K562 (cell line): Measurements from ENCODE around the gene TBC1D32. TPM values are rescaled to one million over a fixed set of nuclear protein-coding genes. Genes with fewer than 3 reads are reported as not detected.

Source experiments
- ATAC-seq: fragments of 200-7000 bp; cut with Tn5 transposase; 3 replicates; pipeline ENCODE4 v1.9.1; 2020; ENCODE audit warnings: moderate library complexity
- BruUV-seq: library from RNA; stranded (reverse); fragments of 400-500 nt; replicated peaks from 2 replicates; lab custom pipeline; 2021; lab: Mats Ljungman, UMichigan
- CTCF ChIA-PET: fragments of 300-600 bp; formaldehyde crosslinking; extraction: SDS; loops from one replicate; lab custom pipeline; 2021; ENCODE audit warnings: low intra/inter-chr PET ratio; lab: Yijun Ruan, JAX
- POLR2A ChIA-PET: fragments of 300-600, 350-650 bp; sonication (Branson Sonifier 250); formaldehyde crosslinking; extraction: SDS; loops from one replicate; lab custom pipeline; 2021; ENCODE audit warnings: antibody characterized with exemption, inconsistent platforms; lab: Yijun Ruan, JAX
- DNase-seq, 4 experiments: peaks; one replicate each; pipeline versions ENCODE4 v3.0.0 to v3.0.0-alpha.2; 2011 to 2018; ENCODE audit warnings: low spot score in 3 of 4, mixed read lengths in 3 of 4; ENCODE audit errors: extremely low read depth in 1 of 4
- FAIRE-seq: peaks from 2 replicates; lab custom pipeline; 2011; peaks lifted over from hg19 to GRCh38; lab: Jason Lieb, UNC
- H2AFZ ChIP-seq: 2 replicates; pipeline ENCODE4 v1.6.0; 2011; ENCODE audit warnings: low read depth, low read length, control low read depth, inconsistent platforms
- H3K27ac ChIP-seq: fragments of 200-600 bp; 3 replicates; pipeline ENCODE4 v1.8.0; 2011; ENCODE audit warnings: low read depth, mild to moderate bottlenecking, control low read depth, inconsistent platforms, low read length, moderate library complexity, mixed read lengths; ENCODE audit errors: extremely low read depth
- H3K27me3 ChIP-seq, 2 experiments: fragments of 300-600 bp in 1 of 2; 2 replicates in 1 of 2; 3 replicates in 1 of 2; pipeline versions ENCODE4 v1.6.0 to v1.8.0; 2011; ENCODE audit warnings: inconsistent platforms in 2 of 2, low read length in 2 of 2, mild to moderate bottlenecking in 1 of 2, mixed read lengths in 1 of 2, moderate library complexity in 1 of 2; ENCODE audit not compliant: control insufficient read depth in 2 of 2, insufficient read depth in 2 of 2
- H3K36me3 ChIP-seq: fragments of 300-600 bp; 3 replicates; pipeline ENCODE4 v1.8.0; 2011; ENCODE audit warnings: mild to moderate bottlenecking, low read length, inconsistent platforms; ENCODE audit not compliant: control insufficient read depth, insufficient read depth
- H3K4me1 ChIP-seq, 2 experiments: fragments of 200-600 bp in 1 of 2; replicated peaks in 1 of 2; 2 replicates in 1 of 2; 3 replicates in 1 of 2; pipeline versions ENCODE4 v1.5.1 to v1.8.0; 2011; ENCODE audit warnings: inconsistent platforms in 2 of 2, low read length in 2 of 2, mild to moderate bottlenecking in 1 of 2, mixed read lengths in 1 of 2, moderate library complexity in 1 of 2; ENCODE audit not compliant: control insufficient read depth in 2 of 2, insufficient read depth in 2 of 2
- H3K4me2 ChIP-seq: 2 replicates; pipeline ENCODE4 v1.6.1; 2011; ENCODE audit warnings: low read length, control low read depth, inconsistent platforms, mixed read lengths; ENCODE audit not compliant: insufficient read depth
- H3K4me3 ChIP-seq: fragments of 200-600 bp; sonication (generic), shearing (Covaris generic); 2 replicates; pipeline ENCODE4 v1.5.1; 2016; ENCODE audit warnings: control low read depth, inconsistent platforms
- H3K79me2 ChIP-seq: fragments of 200-600 bp; 3 replicates; pipeline ENCODE4 v1.8.0; 2011; ENCODE audit warnings: low read length, inconsistent platforms; ENCODE audit not compliant: control insufficient read depth, insufficient read depth
- H3K9ac ChIP-seq, 2 experiments: 2 replicates each; pipeline versions ENCODE4 v1.6.0 to v1.6.1; 2011; ENCODE audit warnings: low read depth in 2 of 2, low read length in 2 of 2, control low read depth in 1 of 2, inconsistent platforms in 1 of 2, mild to moderate bottlenecking in 1 of 2, mixed read lengths in 1 of 2; ENCODE audit not compliant: insufficient read depth in 1 of 2
- H3K9me1 ChIP-seq: one replicate; pipeline ENCODE4 v1.6.0; 2011; ENCODE audit warnings: inconsistent platforms, mild to moderate bottlenecking, low read length, moderate library complexity; ENCODE audit not compliant: control insufficient read depth, insufficient read depth
- H3K9me3 ChIP-seq: replicated peaks from 2 replicates; pipeline ENCODE4 v1.5.1; 2011; ENCODE audit warnings: low read depth, low read length, inconsistent platforms; ENCODE audit not compliant: control insufficient read depth, insufficient read depth
- H4K20me1 ChIP-seq: replicated peaks from 2 replicates; pipeline ENCODE4 v1.6.1; 2011; ENCODE audit warnings: low read length, inconsistent platforms, mixed read lengths; ENCODE audit not compliant: control insufficient read depth, insufficient read depth
- CREM ChIP-seq: IDR thresholded peaks from 2 replicates; pipeline ENCODE4 v1.6.1; 2014; ENCODE audit warnings: antibody characterized with exemption, low read depth
- MECOM ChIP-seq: fragments of 250-450 bp; sonication (Bioruptor Pico); IDR thresholded peaks from 2 replicates; pipeline ENCODE4 v1.8.0; 2022; ENCODE audit warnings: inconsistent platforms
- NCOA6 ChIP-seq: fragments of 450-650 bp; IDR thresholded peaks from 2 replicates; pipeline ENCODE4 v1.6.1; 2017; ENCODE audit warnings: mild to moderate bottlenecking
- NEUROD1 ChIP-seq: fragments of 150-350 bp; IDR thresholded peaks from 2 replicates; pipeline ENCODE4 v1.6.1; 2014; ENCODE audit warnings: borderline replicate concordance, low read length, low read depth; ENCODE audit not compliant: partially characterized antibody
- NR2F6 ChIP-seq: fragments of 450-650 bp; formaldehyde crosslinking; IDR thresholded peaks from 2 replicates; pipeline ENCODE4 v1.4.0; 2020; ENCODE audit warnings: mild to moderate bottlenecking
- ZHX1 ChIP-seq: fragments of 150-350 bp; conservative IDR thresholded peaks from 2 replicates; pipeline ENCODE4 v1.6.1; 2014; ENCODE audit warnings: low read length
- ZNF282 ChIP-seq: sonication (generic); formaldehyde crosslinking; IDR thresholded peaks from 2 replicates; pipeline ENCODE4 v1.8.1; 2023; ENCODE audit warnings: missing genetic modification reagents
- ZNF592 ChIP-seq: fragments of 450-650 bp; IDR thresholded peaks from 2 replicates; pipeline ENCODE4 v1.6.1; 2017; ENCODE audit warnings: antibody characterized with exemption, mild to moderate bottlenecking
- ZNF696 ChIP-seq: fragments of 250-450 bp; sonication (Bioruptor Pico); conservative IDR thresholded peaks from 2 replicates; pipeline ENCODE4 v1.4.0; 2020; ENCODE audit warnings: mild to moderate bottlenecking, moderate library complexity
- in situ Hi-C: fragments of 300-500 bp; cut with MboI; formaldehyde crosslinking; loops from 4 replicates; pipeline ENCODE4 v1.15.0; 2018; ENCODE audit warnings: inconsistent platforms, mixed read lengths
- intact Hi-C: fragments of 100-400 bp; cut with micrococcal nuclease; formaldehyde crosslinking; loops from 2 replicates; pipeline ENCODE4 v1.14.2; 2022
- polyA plus RNA-seq, 8 experiments: library from polyadenylated mRNA; depleted of rRNA in 4 of 8; stranded (reverse) in 5 of 8; unstranded in 3 of 8; fragments of >200 nt; fragmentation: Nextera tagmentation in 2 of 8; fragmentation: Illumina TruSeq in 1 of 8; extraction: Ambion mirVana in 2 of 8; extraction: Trizol in 1 of 8; gene quantifications; 2 replicates each; pipeline versions ENCODE4 v1.2.1 to v1.2.3, GENCODE V29; 2011 to 2014; ENCODE audit warnings: inconsistent platforms in 1 of 8, missing spikeins in 1 of 8
- total RNA-seq, 7 experiments: library from RNA; depleted of rRNA in 6 of 7; stranded (reverse); fragments of >200 nt in 6 of 7; fragmentation: Illumina TruSeq in 2 of 7; extraction: Trizol in 2 of 7; gene quantifications; 2 replicates each; pipeline versions ENCODE4 v1.2.1 to v1.2.3, GENCODE V29; 2011 to 2021; ENCODE audit warnings: low replicate concordance in 1 of 7
- TF ChIP-seq, protein P1 (sequence below): sonication (generic); formaldehyde crosslinking; IDR thresholded peaks from 2 replicates; pipeline ENCODE4 v1.9.0; 2022; ENCODE audit warnings: mild to moderate bottlenecking, missing genetic modification reagents
- TF ChIP-seq, protein P2 (sequence below): fragments of 450-650 bp; formaldehyde crosslinking; IDR thresholded peaks from 2 replicates; pipeline ENCODE4 v1.4.0; 2022; ENCODE audit warnings: mild to moderate bottlenecking, moderate library complexity
- TF ChIP-seq, protein P3 (sequence below): fragments of 250-450 bp; sonication (Bioruptor Pico); IDR thresholded peaks from 2 replicates; pipeline ENCODE4 v1.4.0; 2020; ENCODE audit warnings: borderline replicate concordance

The TBC1D32 gene
- total and polyA plus RNA-seq, 9 of the 15 experiments (the other 6 are each of a cell fraction or from before 2014, with no cell fraction given): 2.5 to 9.6 (median 3.9) TPM

DNA sequence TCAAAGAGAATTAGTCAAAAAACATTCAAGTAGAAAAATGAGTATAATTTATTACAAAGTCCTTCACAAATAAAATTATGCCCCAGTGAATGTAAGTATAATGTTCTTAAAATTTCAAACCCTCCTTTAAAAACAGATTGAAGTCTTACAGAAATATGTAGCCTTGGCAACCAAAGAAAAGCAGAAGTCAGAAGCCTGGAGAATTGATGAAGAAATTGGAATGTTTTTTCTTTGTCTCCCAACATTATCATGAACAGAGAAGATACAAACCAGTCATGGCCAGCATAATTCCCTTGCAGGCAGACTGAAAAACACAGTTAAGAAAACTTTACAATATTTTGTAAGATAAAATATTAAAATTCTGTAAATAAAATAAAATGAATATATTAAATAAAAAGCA is 221.9 kb downstream of the TBC1D32 start:
- ChIA-PET POLR2A (no interaction called here), CTCF (no interaction called here)
- no peaks in the 10 kb centered on the region for H3K79me2 ChIP-seq
- in situ Hi-C loops (no loop called here), intact Hi-C loops (no loop called here)
- H4K20me1 ChIP-seq: no peaks in the 10 kb centered on the region
- no peaks in the 10 kb centered on the region for H3K27me3 ChIP-seq
- no peaks in the 10 kb centered on the region for H3K4me1 ChIP-seq
- H3K4me2 ChIP-seq: no peak overlapping the region
- H3K4me3 ChIP-seq: no peak overlapping the region
- ATAC-seq: no peak
- no TSS peak for BruUV-seq
- H2AFZ ChIP-seq: no peak overlapping the region
- H3K9me3 ChIP-seq: no peaks in the 10 kb centered on the region
- no peak for FAIRE-seq
- no peaks in the 10 kb centered on the region for H3K36me3 ChIP-seq
- TF ChIP-seq NCOA6: no peak
- no peak for TF ChIP-seq ZHX1
- TF ChIP-seq ZNF696 (CRISPR knock-in tag): no peak
- TF ChIP-seq, protein P1, sequence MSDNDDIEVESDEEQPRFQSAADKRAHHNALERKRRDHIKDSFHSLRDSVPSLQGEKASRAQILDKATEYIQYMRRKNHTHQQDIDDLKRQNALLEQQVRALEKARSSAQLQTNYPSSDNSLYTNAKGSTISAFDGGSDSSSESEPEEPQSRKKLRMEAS (CRISPR knock-in tag): no peak
- TF ChIP-seq MECOM (CRISPR knock-in tag): no peak
- no peak for TF ChIP-seq ZNF282 (CRISPR knock-in tag)
- TF ChIP-seq NR2F6 (CRISPR knock-in tag): no peak
- TF ChIP-seq, protein P2, sequence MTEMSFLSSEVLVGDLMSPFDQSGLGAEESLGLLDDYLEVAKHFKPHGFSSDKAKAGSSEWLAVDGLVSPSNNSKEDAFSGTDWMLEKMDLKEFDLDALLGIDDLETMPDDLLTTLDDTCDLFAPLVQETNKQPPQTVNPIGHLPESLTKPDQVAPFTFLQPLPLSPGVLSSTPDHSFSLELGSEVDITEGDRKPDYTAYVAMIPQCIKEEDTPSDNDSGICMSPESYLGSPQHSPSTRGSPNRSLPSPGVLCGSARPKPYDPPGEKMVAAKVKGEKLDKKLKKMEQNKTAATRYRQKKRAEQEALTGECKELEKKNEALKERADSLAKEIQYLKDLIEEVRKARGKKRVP (CRISPR knock-in tag): no peak
- TF ChIP-seq NEUROD1: no peak
- no peak for TF ChIP-seq ZNF592
- no peak for TF ChIP-seq CREM
- TF ChIP-seq, protein P3, sequence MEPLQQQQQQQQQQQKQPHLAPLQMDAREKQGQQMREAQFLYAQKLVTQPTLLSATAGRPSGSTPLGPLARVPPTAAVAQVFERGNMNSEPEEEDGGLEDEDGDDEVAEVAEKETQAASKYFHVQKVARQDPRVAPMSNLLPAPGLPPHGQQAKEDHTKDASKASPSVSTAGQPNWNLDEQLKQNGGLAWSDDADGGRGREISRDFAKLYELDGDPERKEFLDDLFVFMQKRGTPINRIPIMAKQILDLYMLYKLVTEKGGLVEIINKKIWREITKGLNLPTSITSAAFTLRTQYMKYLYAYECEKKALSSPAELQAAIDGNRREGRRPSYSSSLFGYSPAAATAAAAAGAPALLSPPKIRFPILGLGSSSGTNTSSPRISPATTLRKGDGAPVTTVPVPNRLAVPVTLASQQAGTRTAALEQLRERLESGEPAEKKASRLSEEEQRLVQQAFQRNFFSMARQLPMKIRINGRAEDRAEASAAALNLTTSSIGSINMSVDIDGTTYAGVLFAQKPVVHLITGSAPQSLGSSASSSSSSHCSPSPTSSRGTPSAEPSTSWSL (CRISPR knock-in tag): no peak
- H3K9me1 ChIP-seq: no peaks in the 10 kb centered on the region
- no peak for DNase-seq
- H3K27ac ChIP-seq: no peak overlapping the region
- no peak overlapping the region for H3K9ac ChIP-seq
